ENCODE measurements around the gene FSTL4. TPM values are rescaled to one million over a fixed set of nuclear protein-coding genes. Genes with fewer than 3 reads are reported as not detected.

FSTL4 gene
- total and polyA plus RNA-seq, 4 donors: 0.02 to 0.18 TPM; not detected in 2

DNA sequence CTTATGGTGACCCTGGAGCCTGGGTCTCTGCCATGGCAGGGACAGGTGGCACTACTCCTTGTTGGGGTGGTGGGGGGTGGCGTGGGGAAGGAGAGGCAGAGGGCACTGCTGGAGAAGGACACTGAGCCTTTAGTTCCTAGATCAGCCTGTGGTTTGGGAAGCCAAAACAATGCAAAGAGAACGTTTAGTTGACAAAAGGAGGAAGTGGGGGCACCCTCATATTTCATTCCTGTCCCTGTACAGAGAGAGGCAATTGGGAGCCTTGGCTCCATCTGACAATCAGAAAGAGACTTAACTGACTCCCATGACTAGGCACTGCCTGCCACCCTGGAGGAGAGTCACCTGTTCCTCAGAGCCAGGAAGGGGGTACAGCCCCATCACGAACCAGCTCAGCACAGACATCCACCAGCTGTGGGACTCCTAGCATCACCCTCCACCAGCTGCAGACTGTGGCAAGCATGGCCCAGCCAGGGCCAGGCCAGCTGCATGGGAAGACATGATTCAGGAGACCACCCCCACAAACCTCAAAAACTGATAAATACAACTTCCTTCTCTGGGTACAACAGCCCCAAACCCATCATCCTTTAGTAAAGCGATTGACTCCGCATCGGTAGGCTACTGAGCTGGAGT is 303.1 kb downstream of the FSTL4 start:
- H3K9ac ChIP-seq (ENCODE audit: low read depth in 1 of 2, low read length in 2 of 2): no peak overlapping the region
- no peaks in the 10 kb centered on the region for H3K9me3 ChIP-seq (ENCODE audit: control insufficient read depth in 4 of 4, low read length in 3 of 4)
- no peaks in the 10 kb centered on the region for H3K27me3 ChIP-seq (ENCODE audit: control insufficient read depth in 4 of 4, insufficient read depth in 4 of 4, low read length in 3 of 4)
- 69% methylated on average over 6 of the region's 6 CpGs for WGBS
- no peak for DNase-seq (ENCODE audit: low spot score)
- H3K36me3 ChIP-seq (ENCODE audit: control insufficient read depth in 4 of 4, insufficient read depth in 3 of 4, low read depth in 1 of 4, low read length in 3 of 4): no peaks in the 10 kb centered on the region
- H3K4me1 ChIP-seq (ENCODE audit: control insufficient read depth in 4 of 4, insufficient read depth in 4 of 4, low read length in 3 of 4): no peaks in the 10 kb centered on the region
- no peak overlapping the region for H3K27ac ChIP-seq (ENCODE audit: low read depth in 1 of 2, low read length in 2 of 2)
- TF ChIP-seq RAD21 (IDR thresholded peaks at IDR 0.05) (no peak), RXRA (IDR thresholded peaks at IDR 0.05) (no peak), YY1 (IDR thresholded peaks at IDR 0.05) (no peak), FOXA1 (IDR thresholded peaks at IDR 0.05) (no peak), JUND (IDR thresholded peaks at IDR 0.05) (no peak), SP1 (IDR thresholded peaks at IDR 0.05) (no peak), EGR1 (IDR thresholded peaks at IDR 0.05; ENCODE audit: low read depth in 2 of 2) (no peak), FOXA2 (IDR thresholded peaks at IDR 0.05) (no peak), TAF1 (conservative IDR thresholded peaks at IDR 0.05) (no peak), NR2F2 (IDR thresholded peaks at IDR 0.05) (no peak), GABPA (IDR thresholded peaks at IDR 0.05 in 1 of 2, conservative IDR thresholded peaks at IDR 0.05 in 1 of 2) (no peak)
- TF ChIP-seq, protein P1, sequence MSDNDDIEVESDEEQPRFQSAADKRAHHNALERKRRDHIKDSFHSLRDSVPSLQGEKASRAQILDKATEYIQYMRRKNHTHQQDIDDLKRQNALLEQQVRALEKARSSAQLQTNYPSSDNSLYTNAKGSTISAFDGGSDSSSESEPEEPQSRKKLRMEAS (IDR thresholded peaks at IDR 0.05): no peak
- TF ChIP-seq, protein P2, sequence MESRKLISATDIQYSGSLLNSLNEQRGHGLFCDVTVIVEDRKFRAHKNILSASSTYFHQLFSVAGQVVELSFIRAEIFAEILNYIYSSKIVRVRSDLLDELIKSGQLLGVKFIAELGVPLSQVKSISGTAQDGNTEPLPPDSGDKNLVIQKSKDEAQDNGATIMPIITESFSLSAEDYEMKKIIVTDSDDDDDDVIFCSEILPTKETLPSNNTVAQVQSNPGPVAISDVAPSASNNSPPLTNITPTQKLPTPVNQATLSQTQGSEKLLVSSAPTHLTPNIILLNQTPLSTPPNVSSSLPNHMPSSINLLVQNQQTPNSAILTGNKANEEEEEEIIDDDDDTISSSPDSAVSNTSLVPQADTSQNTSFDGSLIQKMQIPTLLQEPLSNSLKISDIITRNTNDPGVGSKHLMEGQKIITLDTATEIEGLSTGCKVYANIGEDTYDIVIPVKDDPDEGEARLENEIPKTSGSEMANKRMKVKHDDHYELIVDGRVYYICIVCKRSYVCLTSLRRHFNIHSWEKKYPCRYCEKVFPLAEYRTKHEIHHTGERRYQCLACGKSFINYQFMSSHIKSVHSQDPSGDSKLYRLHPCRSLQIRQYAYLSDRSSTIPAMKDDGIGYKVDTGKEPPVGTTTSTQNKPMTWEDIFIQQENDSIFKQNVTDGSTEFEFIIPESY (IDR thresholded peaks at IDR 0.05): no peak
- TF ChIP-seq, protein P3, sequence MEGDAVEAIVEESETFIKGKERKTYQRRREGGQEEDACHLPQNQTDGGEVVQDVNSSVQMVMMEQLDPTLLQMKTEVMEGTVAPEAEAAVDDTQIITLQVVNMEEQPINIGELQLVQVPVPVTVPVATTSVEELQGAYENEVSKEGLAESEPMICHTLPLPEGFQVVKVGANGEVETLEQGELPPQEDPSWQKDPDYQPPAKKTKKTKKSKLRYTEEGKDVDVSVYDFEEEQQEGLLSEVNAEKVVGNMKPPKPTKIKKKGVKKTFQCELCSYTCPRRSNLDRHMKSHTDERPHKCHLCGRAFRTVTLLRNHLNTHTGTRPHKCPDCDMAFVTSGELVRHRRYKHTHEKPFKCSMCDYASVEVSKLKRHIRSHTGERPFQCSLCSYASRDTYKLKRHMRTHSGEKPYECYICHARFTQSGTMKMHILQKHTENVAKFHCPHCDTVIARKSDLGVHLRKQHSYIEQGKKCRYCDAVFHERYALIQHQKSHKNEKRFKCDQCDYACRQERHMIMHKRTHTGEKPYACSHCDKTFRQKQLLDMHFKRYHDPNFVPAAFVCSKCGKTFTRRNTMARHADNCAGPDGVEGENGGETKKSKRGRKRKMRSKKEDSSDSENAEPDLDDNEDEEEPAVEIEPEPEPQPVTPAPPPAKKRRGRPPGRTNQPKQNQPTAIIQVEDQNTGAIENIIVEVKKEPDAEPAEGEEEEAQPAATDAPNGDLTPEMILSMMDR (IDR thresholded peaks at IDR 0.05; ENCODE audit: low read depth, low read length, missing input control): no peak
- no peak overlapping the region for H3K4me3 ChIP-seq (ENCODE audit: low read depth in 1 of 3, low read length in 3 of 3)

DNA sequence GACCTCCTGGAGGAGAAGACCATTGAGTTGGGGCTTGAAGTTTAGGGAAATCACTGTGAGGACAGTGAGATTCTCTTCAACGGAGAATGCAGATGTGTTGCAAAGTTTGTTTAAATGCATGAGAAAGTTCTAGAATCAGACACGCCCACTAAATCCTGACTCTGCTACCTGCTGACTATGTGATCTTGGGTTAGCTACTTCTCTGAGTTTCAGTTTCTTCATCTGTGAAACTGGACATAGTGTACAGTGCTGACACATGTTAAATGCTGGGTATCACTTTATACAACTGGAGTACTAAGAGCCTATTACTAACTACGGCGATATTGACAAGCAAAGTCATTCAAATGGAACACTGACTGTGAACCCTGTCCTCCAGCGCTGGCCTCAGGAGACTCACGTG is 305.1 kb downstream of the FSTL4 start:
- DNase-seq (ENCODE audit: low spot score): no peak
- TF ChIP-seq, protein P3 (IDR thresholded peaks at IDR 0.05; ENCODE audit: low read depth, low read length, missing input control): no peak
- TF ChIP-seq EGR1 (IDR thresholded peaks at IDR 0.05; ENCODE audit: low read depth in 2 of 2): no peak
- no peak for TF ChIP-seq TAF1 (conservative IDR thresholded peaks at IDR 0.05)
- no peak for TF ChIP-seq FOXA2 (IDR thresholded peaks at IDR 0.05)
- TF ChIP-seq, protein P1 (IDR thresholded peaks at IDR 0.05): no peak
- no peak for TF ChIP-seq RAD21 (IDR thresholded peaks at IDR 0.05)
- no peak for TF ChIP-seq SP1 (IDR thresholded peaks at IDR 0.05)
- no peak for TF ChIP-seq YY1 (IDR thresholded peaks at IDR 0.05)
- no peak for TF ChIP-seq GABPA (IDR thresholded peaks at IDR 0.05 in 1 of 2, conservative IDR thresholded peaks at IDR 0.05 in 1 of 2)
- TF ChIP-seq, protein P4, sequence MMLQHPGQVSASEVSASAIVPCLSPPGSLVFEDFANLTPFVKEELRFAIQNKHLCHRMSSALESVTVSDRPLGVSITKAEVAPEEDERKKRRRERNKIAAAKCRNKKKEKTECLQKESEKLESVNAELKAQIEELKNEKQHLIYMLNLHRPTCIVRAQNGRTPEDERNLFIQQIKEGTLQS (IDR thresholded peaks at IDR 0.05): no peak

More for the DNA sequence above, 305.1 kb downstream of the FSTL4 start:
- no peaks in the 10 kb centered on the region for H3K4me1 ChIP-seq (ENCODE audit: control insufficient read depth in 4 of 4, insufficient read depth in 4 of 4, low read length in 3 of 4)
- 93% methylated on average over 6 of the region's 6 CpGs for WGBS
- no peak overlapping the region for H3K27ac ChIP-seq (ENCODE audit: low read depth in 1 of 2, low read length in 2 of 2)
- no peaks in the 10 kb centered on the region for H3K27me3 ChIP-seq (ENCODE audit: control insufficient read depth in 4 of 4, insufficient read depth in 4 of 4, low read length in 3 of 4)
- H3K9me3 ChIP-seq (ENCODE audit: control insufficient read depth in 4 of 4, low read length in 3 of 4): no peaks in the 10 kb centered on the region
- no peaks in the 10 kb centered on the region for H3K36me3 ChIP-seq (ENCODE audit: control insufficient read depth in 4 of 4, insufficient read depth in 3 of 4, low read depth in 1 of 4, low read length in 3 of 4)
- no peak overlapping the region for H3K4me3 ChIP-seq (ENCODE audit: low read depth in 1 of 3, low read length in 3 of 3)
- H3K9ac ChIP-seq (ENCODE audit: low read depth in 1 of 2, low read length in 2 of 2): no peak overlapping the region

Measured in liver (tissue), 9 donors.